ENCODE data around the gene ADARB2.

GRCh38 chr10:1373287-1373686, 364.0 kb downstream of the ADARB2 start:
- TF ChIP-seq, protein P1, sequence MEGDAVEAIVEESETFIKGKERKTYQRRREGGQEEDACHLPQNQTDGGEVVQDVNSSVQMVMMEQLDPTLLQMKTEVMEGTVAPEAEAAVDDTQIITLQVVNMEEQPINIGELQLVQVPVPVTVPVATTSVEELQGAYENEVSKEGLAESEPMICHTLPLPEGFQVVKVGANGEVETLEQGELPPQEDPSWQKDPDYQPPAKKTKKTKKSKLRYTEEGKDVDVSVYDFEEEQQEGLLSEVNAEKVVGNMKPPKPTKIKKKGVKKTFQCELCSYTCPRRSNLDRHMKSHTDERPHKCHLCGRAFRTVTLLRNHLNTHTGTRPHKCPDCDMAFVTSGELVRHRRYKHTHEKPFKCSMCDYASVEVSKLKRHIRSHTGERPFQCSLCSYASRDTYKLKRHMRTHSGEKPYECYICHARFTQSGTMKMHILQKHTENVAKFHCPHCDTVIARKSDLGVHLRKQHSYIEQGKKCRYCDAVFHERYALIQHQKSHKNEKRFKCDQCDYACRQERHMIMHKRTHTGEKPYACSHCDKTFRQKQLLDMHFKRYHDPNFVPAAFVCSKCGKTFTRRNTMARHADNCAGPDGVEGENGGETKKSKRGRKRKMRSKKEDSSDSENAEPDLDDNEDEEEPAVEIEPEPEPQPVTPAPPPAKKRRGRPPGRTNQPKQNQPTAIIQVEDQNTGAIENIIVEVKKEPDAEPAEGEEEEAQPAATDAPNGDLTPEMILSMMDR (IDR thresholded peaks at IDR 0.05), result no peak
- TF ChIP-seq EP300 (IDR thresholded peaks at IDR 0.05), result no peak
